ENCODE results near the gene MYO3B.

- TF ChIP-seq, protein P1, sequence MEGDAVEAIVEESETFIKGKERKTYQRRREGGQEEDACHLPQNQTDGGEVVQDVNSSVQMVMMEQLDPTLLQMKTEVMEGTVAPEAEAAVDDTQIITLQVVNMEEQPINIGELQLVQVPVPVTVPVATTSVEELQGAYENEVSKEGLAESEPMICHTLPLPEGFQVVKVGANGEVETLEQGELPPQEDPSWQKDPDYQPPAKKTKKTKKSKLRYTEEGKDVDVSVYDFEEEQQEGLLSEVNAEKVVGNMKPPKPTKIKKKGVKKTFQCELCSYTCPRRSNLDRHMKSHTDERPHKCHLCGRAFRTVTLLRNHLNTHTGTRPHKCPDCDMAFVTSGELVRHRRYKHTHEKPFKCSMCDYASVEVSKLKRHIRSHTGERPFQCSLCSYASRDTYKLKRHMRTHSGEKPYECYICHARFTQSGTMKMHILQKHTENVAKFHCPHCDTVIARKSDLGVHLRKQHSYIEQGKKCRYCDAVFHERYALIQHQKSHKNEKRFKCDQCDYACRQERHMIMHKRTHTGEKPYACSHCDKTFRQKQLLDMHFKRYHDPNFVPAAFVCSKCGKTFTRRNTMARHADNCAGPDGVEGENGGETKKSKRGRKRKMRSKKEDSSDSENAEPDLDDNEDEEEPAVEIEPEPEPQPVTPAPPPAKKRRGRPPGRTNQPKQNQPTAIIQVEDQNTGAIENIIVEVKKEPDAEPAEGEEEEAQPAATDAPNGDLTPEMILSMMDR (conservative IDR thresholded peaks at IDR 0.05; ENCODE audit: low read depth, low read length) = no peak
- TF ChIP-seq EZH2 (IDR thresholded peaks at IDR 0.05; ENCODE audit: borderline replicate concordance, low read depth, low read length, poor library complexity, severe bottlenecking) = no peak
These were observed 290.6 kb downstream of the MYO3B start for GRCh38 chr2:170468557-170468956.
